Liver (tissue), 3 donors: ENCODE measurements around the gene A4GALT.

Experiments used
- EGR1 ChIP-seq, 2 donors: IDR thresholded peaks; 2 replicates each; pipeline ENCODE4 v1.6.1; 2016 to 2018; ENCODE audit warnings: antibody characterized with exemption in 2 of 2, low read depth in 2 of 2
- GABPA ChIP-seq, 2 donors: IDR thresholded peaks in 1 of 2; conservative IDR thresholded peaks in 1 of 2; 2 replicates each; pipeline ENCODE4 v1.6.1; 2016; ENCODE audit warnings: antibody characterized with exemption in 2 of 2, mild to moderate bottlenecking in 1 of 2, moderate library complexity in 1 of 2
- JUND ChIP-seq, 2 donors: IDR thresholded peaks; 2 replicates each; pipeline ENCODE4 v1.6.1; 2016; ENCODE audit warnings: antibody characterized with exemption in 2 of 2
- NR2F2 ChIP-seq: IDR thresholded peaks from 2 replicates; pipeline ENCODE4 v1.6.1; 2016; ENCODE audit warnings: antibody characterized with exemption
- RAD21 ChIP-seq, 2 donors: IDR thresholded peaks; 2 replicates each; pipeline ENCODE4 v1.6.1; 2016; ENCODE audit warnings: antibody characterized with exemption in 2 of 2, mild to moderate bottlenecking in 2 of 2
- RXRA ChIP-seq, 2 donors: IDR thresholded peaks; 2 replicates each; pipeline ENCODE4 v1.6.1; 2017 to 2018; ENCODE audit warnings: antibody characterized with exemption in 2 of 2, mild to moderate bottlenecking in 1 of 2
- TAF1 ChIP-seq: conservative IDR thresholded peaks from 2 replicates; pipeline ENCODE4 v1.6.1; 2016; ENCODE audit warnings: antibody characterized with exemption, mild to moderate bottlenecking
- YY1 ChIP-seq: IDR thresholded peaks from 2 replicates; pipeline ENCODE4 v1.6.1; 2016; ENCODE audit warnings: antibody characterized with exemption, mild to moderate bottlenecking
- TF ChIP-seq, protein P1 (sequence below): IDR thresholded peaks from 2 replicates; pipeline ENCODE4 v1.6.1; 2016; ENCODE audit warnings: antibody characterized with exemption
- TF ChIP-seq, protein P2 (sequence below): fragments of 150-350 bp; IDR thresholded peaks from 2 replicates; pipeline ENCODE4 v1.5.1; 2017; ENCODE audit warnings: improper control_type of control experiment, low read depth, low read length; ENCODE audit not compliant: missing input control
- TF ChIP-seq, protein P3 (sequence below): IDR thresholded peaks from 2 replicates; pipeline ENCODE4 v1.6.1; 2016; ENCODE audit warnings: antibody characterized with exemption
- TF ChIP-seq, protein P4 (sequence below): IDR thresholded peaks from 2 replicates; pipeline ENCODE4 v1.6.1; 2016; ENCODE audit warnings: antibody characterized with exemption
- TF ChIP-seq, protein P5 (sequence below): IDR thresholded peaks from 2 replicates; pipeline ENCODE4 v1.6.1; 2016; ENCODE audit warnings: antibody characterized with exemption, mild to moderate bottlenecking
- donor health status: healthy.
- donor health status: healthy.

DNA sequence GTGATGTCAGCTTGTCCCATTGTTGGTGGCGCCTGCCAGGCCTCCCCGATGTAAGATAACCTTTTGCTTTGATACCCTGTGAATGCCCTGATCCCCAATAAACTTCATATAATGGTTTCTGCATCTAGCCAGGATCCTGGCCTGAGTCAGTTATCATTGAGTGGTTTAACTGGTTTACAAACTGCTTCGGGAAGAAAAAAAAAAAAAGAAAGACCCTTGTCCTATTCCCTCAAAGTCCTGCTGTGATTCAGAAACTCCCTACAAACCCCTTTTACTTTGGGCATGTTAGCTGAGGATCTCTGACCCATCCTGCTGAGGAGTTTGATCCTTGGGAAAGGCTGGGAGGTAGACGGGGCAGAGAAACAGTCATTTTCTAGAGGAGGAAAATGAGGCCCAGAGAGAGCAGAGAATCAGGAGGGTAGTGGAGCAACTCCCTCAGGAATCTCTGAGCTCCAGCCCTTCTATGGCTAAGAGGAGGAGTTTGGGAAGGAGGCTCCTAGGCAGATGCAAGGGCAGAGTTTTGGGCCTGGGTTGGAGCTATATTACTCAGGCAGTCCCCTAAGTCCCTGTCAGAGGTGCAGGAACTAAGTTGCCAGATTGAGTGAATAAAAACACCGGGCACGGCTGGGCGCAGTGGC lies 66.1 kb downstream of the A4GALT start:
- TF ChIP-seq, protein P1, sequence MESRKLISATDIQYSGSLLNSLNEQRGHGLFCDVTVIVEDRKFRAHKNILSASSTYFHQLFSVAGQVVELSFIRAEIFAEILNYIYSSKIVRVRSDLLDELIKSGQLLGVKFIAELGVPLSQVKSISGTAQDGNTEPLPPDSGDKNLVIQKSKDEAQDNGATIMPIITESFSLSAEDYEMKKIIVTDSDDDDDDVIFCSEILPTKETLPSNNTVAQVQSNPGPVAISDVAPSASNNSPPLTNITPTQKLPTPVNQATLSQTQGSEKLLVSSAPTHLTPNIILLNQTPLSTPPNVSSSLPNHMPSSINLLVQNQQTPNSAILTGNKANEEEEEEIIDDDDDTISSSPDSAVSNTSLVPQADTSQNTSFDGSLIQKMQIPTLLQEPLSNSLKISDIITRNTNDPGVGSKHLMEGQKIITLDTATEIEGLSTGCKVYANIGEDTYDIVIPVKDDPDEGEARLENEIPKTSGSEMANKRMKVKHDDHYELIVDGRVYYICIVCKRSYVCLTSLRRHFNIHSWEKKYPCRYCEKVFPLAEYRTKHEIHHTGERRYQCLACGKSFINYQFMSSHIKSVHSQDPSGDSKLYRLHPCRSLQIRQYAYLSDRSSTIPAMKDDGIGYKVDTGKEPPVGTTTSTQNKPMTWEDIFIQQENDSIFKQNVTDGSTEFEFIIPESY, result no peak
- no peak for TF ChIP-seq RXRA (IDR thresholded peaks at IDR 0.05)
- TF ChIP-seq, protein P2, sequence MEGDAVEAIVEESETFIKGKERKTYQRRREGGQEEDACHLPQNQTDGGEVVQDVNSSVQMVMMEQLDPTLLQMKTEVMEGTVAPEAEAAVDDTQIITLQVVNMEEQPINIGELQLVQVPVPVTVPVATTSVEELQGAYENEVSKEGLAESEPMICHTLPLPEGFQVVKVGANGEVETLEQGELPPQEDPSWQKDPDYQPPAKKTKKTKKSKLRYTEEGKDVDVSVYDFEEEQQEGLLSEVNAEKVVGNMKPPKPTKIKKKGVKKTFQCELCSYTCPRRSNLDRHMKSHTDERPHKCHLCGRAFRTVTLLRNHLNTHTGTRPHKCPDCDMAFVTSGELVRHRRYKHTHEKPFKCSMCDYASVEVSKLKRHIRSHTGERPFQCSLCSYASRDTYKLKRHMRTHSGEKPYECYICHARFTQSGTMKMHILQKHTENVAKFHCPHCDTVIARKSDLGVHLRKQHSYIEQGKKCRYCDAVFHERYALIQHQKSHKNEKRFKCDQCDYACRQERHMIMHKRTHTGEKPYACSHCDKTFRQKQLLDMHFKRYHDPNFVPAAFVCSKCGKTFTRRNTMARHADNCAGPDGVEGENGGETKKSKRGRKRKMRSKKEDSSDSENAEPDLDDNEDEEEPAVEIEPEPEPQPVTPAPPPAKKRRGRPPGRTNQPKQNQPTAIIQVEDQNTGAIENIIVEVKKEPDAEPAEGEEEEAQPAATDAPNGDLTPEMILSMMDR, result no peak
- TF ChIP-seq, protein P3, sequence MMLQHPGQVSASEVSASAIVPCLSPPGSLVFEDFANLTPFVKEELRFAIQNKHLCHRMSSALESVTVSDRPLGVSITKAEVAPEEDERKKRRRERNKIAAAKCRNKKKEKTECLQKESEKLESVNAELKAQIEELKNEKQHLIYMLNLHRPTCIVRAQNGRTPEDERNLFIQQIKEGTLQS, result no peak
- TF ChIP-seq, protein P4, sequence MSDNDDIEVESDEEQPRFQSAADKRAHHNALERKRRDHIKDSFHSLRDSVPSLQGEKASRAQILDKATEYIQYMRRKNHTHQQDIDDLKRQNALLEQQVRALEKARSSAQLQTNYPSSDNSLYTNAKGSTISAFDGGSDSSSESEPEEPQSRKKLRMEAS, result no peak
- no peak for TF ChIP-seq RAD21 (IDR thresholded peaks at IDR 0.05)
- TF ChIP-seq EGR1 (IDR thresholded peaks at IDR 0.05; ENCODE audit: low read depth in 2 of 2), result no peak
- no peak for TF ChIP-seq JUND (IDR thresholded peaks at IDR 0.05)
- TF ChIP-seq GABPA (IDR thresholded peaks at IDR 0.05 in 1 of 2, conservative IDR thresholded peaks at IDR 0.05 in 1 of 2), result no peak
- no peak for TF ChIP-seq YY1
- no peak for TF ChIP-seq TAF1
- TF ChIP-seq, protein P5, sequence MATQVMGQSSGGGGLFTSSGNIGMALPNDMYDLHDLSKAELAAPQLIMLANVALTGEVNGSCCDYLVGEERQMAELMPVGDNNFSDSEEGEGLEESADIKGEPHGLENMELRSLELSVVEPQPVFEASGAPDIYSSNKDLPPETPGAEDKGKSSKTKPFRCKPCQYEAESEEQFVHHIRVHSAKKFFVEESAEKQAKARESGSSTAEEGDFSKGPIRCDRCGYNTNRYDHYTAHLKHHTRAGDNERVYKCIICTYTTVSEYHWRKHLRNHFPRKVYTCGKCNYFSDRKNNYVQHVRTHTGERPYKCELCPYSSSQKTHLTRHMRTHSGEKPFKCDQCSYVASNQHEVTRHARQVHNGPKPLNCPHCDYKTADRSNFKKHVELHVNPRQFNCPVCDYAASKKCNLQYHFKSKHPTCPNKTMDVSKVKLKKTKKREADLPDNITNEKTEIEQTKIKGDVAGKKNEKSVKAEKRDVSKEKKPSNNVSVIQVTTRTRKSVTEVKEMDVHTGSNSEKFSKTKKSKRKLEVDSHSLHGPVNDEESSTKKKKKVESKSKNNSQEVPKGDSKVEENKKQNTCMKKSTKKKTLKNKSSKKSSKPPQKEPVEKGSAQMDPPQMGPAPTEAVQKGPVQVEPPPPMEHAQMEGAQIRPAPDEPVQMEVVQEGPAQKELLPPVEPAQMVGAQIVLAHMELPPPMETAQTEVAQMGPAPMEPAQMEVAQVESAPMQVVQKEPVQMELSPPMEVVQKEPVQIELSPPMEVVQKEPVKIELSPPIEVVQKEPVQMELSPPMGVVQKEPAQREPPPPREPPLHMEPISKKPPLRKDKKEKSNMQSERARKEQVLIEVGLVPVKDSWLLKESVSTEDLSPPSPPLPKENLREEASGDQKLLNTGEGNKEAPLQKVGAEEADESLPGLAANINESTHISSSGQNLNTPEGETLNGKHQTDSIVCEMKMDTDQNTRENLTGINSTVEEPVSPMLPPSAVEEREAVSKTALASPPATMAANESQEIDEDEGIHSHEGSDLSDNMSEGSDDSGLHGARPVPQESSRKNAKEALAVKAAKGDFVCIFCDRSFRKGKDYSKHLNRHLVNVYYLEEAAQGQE, result no peak
- no peak for TF ChIP-seq NR2F2
